Karpas-422 (cell line): Measurements from ENCODE around the gene NFAT5. TPM values are rescaled to one million over a fixed set of nuclear protein-coding genes. Genes with fewer than 3 reads are reported as not detected.

Experiments used
- DNase-seq: peaks from one replicate; pipeline ENCODE4 v3.0.0-alpha.2; 2015
- H2AFZ ChIP-seq: fragments of 200-600 bp; sonication (generic); 2 replicates; pipeline ENCODE4 v1.6.1; 2014; ENCODE audit warnings: antibody characterized with exemption, low read length, mixed read lengths
- H3K27ac ChIP-seq: fragments of 200-600 bp; sonication (generic); 2 replicates; pipeline ENCODE4 v1.5.1; 2014; ENCODE audit warnings: mild to moderate bottlenecking, low read length, moderate library complexity
- H3K27me3 ChIP-seq: fragments of 200-600 bp; sonication (generic); 2 replicates; pipeline ENCODE4 v1.6.1; 2014; ENCODE audit warnings: low read length, mixed read lengths
- H3K36me3 ChIP-seq: fragments of 200-600 bp; sonication (generic); 2 replicates; pipeline ENCODE4 v1.6.1; 2014; ENCODE audit warnings: low read length, mixed read lengths; ENCODE audit not compliant: insufficient read depth
- H3K4me1 ChIP-seq: fragments of 200-600 bp; sonication (generic); 2 replicates; pipeline ENCODE4 v1.6.1; 2014; ENCODE audit warnings: mild to moderate bottlenecking, low read length, mixed read lengths
- H3K4me2 ChIP-seq: fragments of 200-600 bp; sonication (generic); 2 replicates; pipeline ENCODE4 v1.6.1; 2014; ENCODE audit warnings: low read length, low read depth, mild to moderate bottlenecking; ENCODE audit not compliant: poor library complexity, severe bottlenecking
- H3K4me3 ChIP-seq: fragments of 200-600 bp; sonication (generic); 2 replicates; pipeline ENCODE4 v1.5.1; 2014; ENCODE audit warnings: mild to moderate bottlenecking, antibody characterized with exemption, low read length, mixed read lengths
- H3K79me2 ChIP-seq: fragments of 200-600 bp; sonication (generic); 2 replicates; pipeline ENCODE4 v1.6.1; 2014; ENCODE audit warnings: mild to moderate bottlenecking, low read length, mixed read lengths
- H3K9ac ChIP-seq: fragments of 200-600 bp; sonication (generic); 2 replicates; pipeline ENCODE4 v1.6.0; 2014; ENCODE audit warnings: low read length
- H3K9me2 ChIP-seq: fragments of 200-600 bp; sonication (generic), shearing (Covaris generic); replicated peaks from 2 replicates; pipeline ENCODE4 v1.6.0; 2014; ENCODE audit warnings: mild to moderate bottlenecking, low read length, moderate library complexity; ENCODE audit not compliant: insufficient read depth
- H3K9me3 ChIP-seq: fragments of 300-700, 200-600 bp; sonication (generic); 2 replicates; pipeline ENCODE4 v1.6.1; 2014; ENCODE audit warnings: low read length, mixed read lengths
- H4K20me1 ChIP-seq: fragments of 200-600 bp; sonication (generic); 2 replicates; pipeline ENCODE4 v1.6.1; 2014; ENCODE audit warnings: mild to moderate bottlenecking, antibody characterized with exemption, low read length, low read depth; ENCODE audit not compliant: insufficient read depth
- total RNA-seq: library from RNA; depleted of rRNA; stranded (reverse); fragments of >200 nt; shearing (Covaris generic); gene quantifications from 2 replicates; pipeline ENCODE4 v1.2.3, GENCODE V29; 2014; ENCODE audit warnings: low replicate concordance

NFAT5 gene
- total RNA-seq, 1 experiment from 2014 or later: 41.6 TPM

- Histone ChIP-seq H3K9me2 (no peaks in the 10 kb centered on the region), H3K36me3 (peaks cover 35% of the 10 kb centered on the region; the same call in 1 of the 2 replicates), H2AFZ (no peak overlapping the region), H3K27ac (no peak overlapping the region), H3K4me2 (no peak overlapping the region), H3K9ac (no peak overlapping the region), H3K27me3 (no peaks in the 10 kb centered on the region), H3K4me1 (peaks cover 11% of the 10 kb centered on the region; the same call in 1 of the 2 replicates), H3K9me3 (no peaks in the 10 kb centered on the region), H3K79me2 (no peaks in the 10 kb centered on the region), H4K20me1 (no peaks in the 10 kb centered on the region), H3K4me3 (no peak overlapping the region)
- no peak for DNase-seq
Observed at GRCh38 chr16:69672315-69672997, 106.7 kb downstream of the NFAT5 start.

GRCh38 chr16:69672998-69673713 is 107.4 kb downstream of the NFAT5 start:
- no peak overlapping the region for H2AFZ ChIP-seq

GRCh38 chr16:69680358-69680757 is 114.6 kb downstream of the NFAT5 start:
- H3K9me2 ChIP-seq: no peaks in the 10 kb centered on the region
- no peak for DNase-seq
- H3K9me3 ChIP-seq: no peaks in the 10 kb centered on the region
- no peaks in the 10 kb centered on the region for H3K27me3 ChIP-seq
- H4K20me1 ChIP-seq: no peaks in the 10 kb centered on the region
- no peak overlapping the region for H3K4me3 ChIP-seq
- no peaks in the 10 kb centered on the region for H3K4me1 ChIP-seq
- peaks cover 41% of the 10 kb centered on the region for H3K36me3 ChIP-seq
- no peak overlapping the region for H2AFZ ChIP-seq
- no peak overlapping the region for H3K4me2 ChIP-seq
- no peak overlapping the region for H3K9ac ChIP-seq
- H3K79me2 ChIP-seq: 0 out of 2 replicates have a peak, but pooled peaks cover 2% of the 10 kb centered on the region
- H3K27ac ChIP-seq: no peak overlapping the region

More at GRCh38 chr16:69672998-69673713, 107.4 kb downstream of the NFAT5 start:
- peaks cover 11% of the 10 kb centered on the region; the same call in 1 of the 2 replicates for H3K4me1 ChIP-seq
- no peak overlapping the region for H3K4me2 ChIP-seq
- H4K20me1 ChIP-seq: no peaks in the 10 kb centered on the region
- H3K4me3 ChIP-seq: no peak overlapping the region
- peaks cover 35% of the 10 kb centered on the region; the same call in 1 of the 2 replicates for H3K36me3 ChIP-seq
- no peak overlapping the region for H3K9ac ChIP-seq
- H3K79me2 ChIP-seq: no peaks in the 10 kb centered on the region
- H3K9me2 ChIP-seq: no peaks in the 10 kb centered on the region
- no peak for DNase-seq
- no peak overlapping the region for H3K27ac ChIP-seq
- H3K27me3 ChIP-seq: no peaks in the 10 kb centered on the region
- H3K9me3 ChIP-seq: no peaks in the 10 kb centered on the region

GRCh38 chr16:69688589-69688988 is 122.8 kb downstream of the NFAT5 start:
- no peaks in the 10 kb centered on the region for H3K9me2 ChIP-seq
- H3K27ac ChIP-seq: no peak overlapping the region
- H2AFZ ChIP-seq: no peak overlapping the region
- peaks cover 36% of the 10 kb centered on the region; the same call in 1 of the 2 replicates for H3K36me3 ChIP-seq
- H3K9ac ChIP-seq: no peak overlapping the region
- H3K4me1 ChIP-seq: no peaks in the 10 kb centered on the region
- H3K4me3 ChIP-seq: no peak overlapping the region
- H3K4me2 ChIP-seq: no peak overlapping the region
- DNase-seq: no peak
- no peaks in the 10 kb centered on the region for H3K27me3 ChIP-seq
- no peaks in the 10 kb centered on the region for H4K20me1 ChIP-seq
- H3K79me2 ChIP-seq: no peaks in the 10 kb centered on the region
- H3K9me3 ChIP-seq: no peaks in the 10 kb centered on the region

- no peak overlapping the region for H2AFZ ChIP-seq
- H3K4me1 ChIP-seq: no peaks in the 10 kb centered on the region
- no peaks in the 10 kb centered on the region for H3K27me3 ChIP-seq
- no peak overlapping the region for H3K9ac ChIP-seq
- H3K27ac ChIP-seq: no peak overlapping the region
- no peaks in the 10 kb centered on the region for H4K20me1 ChIP-seq
- H3K9me3 ChIP-seq: no peaks in the 10 kb centered on the region
- H3K36me3 ChIP-seq: peaks cover 54% of the 10 kb centered on the region; the same call in 1 of the 2 replicates
- no peaks in the 10 kb centered on the region for H3K79me2 ChIP-seq
- no peak overlapping the region for H3K4me2 ChIP-seq
- no peaks in the 10 kb centered on the region for H3K9me2 ChIP-seq
- no peak overlapping the region for H3K4me3 ChIP-seq
- no peak for DNase-seq
Observed at GRCh38 chr16:69691980-69692911, 126.5 kb downstream of the NFAT5 start.

- Histone ChIP-seq H3K36me3 (peaks cover 56% of the 10 kb centered on the region; the same call in 1 of the 2 replicates), H3K9me3 (no peaks in the 10 kb centered on the region), H3K4me3 (no peak overlapping the region), H3K4me1 (no peaks in the 10 kb centered on the region), H3K27ac (no peak overlapping the region), H3K79me2 (peaks cover 3% of the 10 kb centered on the region; the same call in 1 of the 2 replicates), H3K27me3 (no peaks in the 10 kb centered on the region), H3K9me2 (no peaks in the 10 kb centered on the region), H2AFZ (no peak overlapping the region), H3K9ac (no peak overlapping the region), H4K20me1 (no peaks in the 10 kb centered on the region), H3K4me2 (no peak overlapping the region)
- DNase-seq: no peak
Observed at GRCh38 chr16:69693916-69694315, 128.2 kb downstream of the NFAT5 start.

- Histone ChIP-seq H3K27me3 (no peaks in the 10 kb centered on the region), H3K79me2 (peaks cover 18% of the 10 kb centered on the region), H3K9me2 (no peaks in the 10 kb centered on the region), H3K4me2 (no peak overlapping the region), H3K9me3 (no peaks in the 10 kb centered on the region), H3K27ac (no peak overlapping the region), H2AFZ (no peak overlapping the region), H3K9ac (no peak overlapping the region), H4K20me1 (no peaks in the 10 kb centered on the region), H3K4me3 (no peak overlapping the region), H3K4me1 (no peaks in the 10 kb centered on the region), H3K36me3 (peaks cover 31% of the 10 kb centered on the region; the same call in 1 of the 2 replicates)
- DNase-seq: no peak
Observed at GRCh38 chr16:69698404-69698803, 132.6 kb downstream of the NFAT5 start.
